Immature natural killer cell (primary cell): ENCODE data around the gene CDKL4. TPM values are rescaled to one million over a fixed set of nuclear protein-coding genes. Genes with fewer than 3 reads are reported as not detected.
"Not testable (repeated sequence)": the region's sequence is repeated elsewhere in the genome, so short reads cannot be mapped to it uniquely, and the experiment has no call there.

Source experiments
- DNase-seq, 3 donors: peaks; one replicate each; pipeline ENCODE4 v3.0.0; 2022; ENCODE audit warnings: mixed read lengths in 1 of 3
- H3K27ac Mint-ChIP-seq, 6 donors: one replicate each; pipeline ENCODE4 v1.8.0; 2020; ENCODE audit warnings: mixed read lengths in 6 of 6, mild to moderate bottlenecking in 5 of 6, inconsistent platforms in 4 of 6, moderate library complexity in 3 of 6
- H3K27me3 Mint-ChIP-seq, 3 donors: one replicate each; pipeline ENCODE4 v1.8.0; 2020 to 2021; ENCODE audit warnings: low read depth in 3 of 3, mild to moderate bottlenecking in 3 of 3, mixed read lengths in 3 of 3, moderate library complexity in 3 of 3, inconsistent platforms in 1 of 3
- H3K36me3 Mint-ChIP-seq, 3 donors: one replicate each; pipeline ENCODE4 v1.8.0; 2020; ENCODE audit warnings: mixed read lengths in 3 of 3, inconsistent platforms in 2 of 3, mild to moderate bottlenecking in 2 of 3
- H3K4me1 Mint-ChIP-seq, 2 donors: one replicate each; pipeline ENCODE4 v1.8.0; 2020; ENCODE audit warnings: inconsistent platforms in 2 of 2, mild to moderate bottlenecking in 2 of 2, mixed read lengths in 2 of 2, moderate library complexity in 1 of 2
- H3K4me3 Mint-ChIP-seq, 5 donors: one replicate each; pipeline ENCODE4 v1.8.0; 2020; ENCODE audit warnings: mild to moderate bottlenecking in 5 of 5, mixed read lengths in 5 of 5, inconsistent platforms in 3 of 5, moderate library complexity in 3 of 5
- H3K9me3 Mint-ChIP-seq, 6 donors: one replicate each; pipeline ENCODE4 v1.8.0; 2020; ENCODE audit warnings: mild to moderate bottlenecking in 6 of 6, mixed read lengths in 6 of 6, inconsistent platforms in 4 of 6, moderate library complexity in 3 of 6
- polyA plus RNA-seq, 3 donors: library from polyadenylated mRNA; unstranded; fragments of 300-500 nt; fragmentation: Illumina TruSeq; gene quantifications; one replicate each; pipeline ENCODE4 v1.2.3, GENCODE V29; 2021

The CDKL4 gene
- polyA plus RNA-seq, 3 donors from 2014 or later = not detected

DNA sequence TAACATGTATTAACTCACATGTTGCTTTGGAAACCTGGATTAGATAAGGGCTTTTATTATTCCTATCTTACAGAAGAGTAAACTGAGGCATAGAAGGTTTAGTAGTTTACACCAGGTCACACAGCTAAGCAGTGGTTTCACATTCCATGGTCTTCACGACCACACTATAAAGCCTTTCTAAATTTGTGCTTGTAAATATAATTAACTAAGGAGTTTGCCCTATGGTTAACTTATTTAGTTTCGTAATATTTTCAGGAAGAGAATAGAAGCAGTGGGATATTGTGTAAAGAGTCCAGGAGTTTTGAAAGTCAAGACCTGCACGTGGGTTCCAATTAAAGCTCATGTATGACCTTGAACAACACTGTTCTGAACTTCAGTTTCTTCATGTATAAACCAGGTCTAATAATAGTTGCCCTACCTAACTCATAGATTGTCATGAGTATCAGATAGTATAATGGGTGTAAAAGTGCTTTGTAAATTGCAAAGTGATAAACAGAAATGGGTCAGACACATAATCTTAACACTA is 103.4 kb downstream of the CDKL4 start:
- H3K36me3 Mint-ChIP-seq = no peaks in the 10 kb centered on the region
- peaks cover 0 to 2% (median 2%) of the 10 kb centered on the region in 3 donors for H3K27me3 Mint-ChIP-seq
- no peaks in the 10 kb centered on the region for H3K9me3 Mint-ChIP-seq
- DNase-seq = no peak
- no peak overlapping the region for H3K27ac Mint-ChIP-seq
- no peak overlapping the region for H3K4me3 Mint-ChIP-seq
- peaks cover 9 to 18% of the 10 kb centered on the region in 2 donors for H3K4me1 Mint-ChIP-seq

DNA sequence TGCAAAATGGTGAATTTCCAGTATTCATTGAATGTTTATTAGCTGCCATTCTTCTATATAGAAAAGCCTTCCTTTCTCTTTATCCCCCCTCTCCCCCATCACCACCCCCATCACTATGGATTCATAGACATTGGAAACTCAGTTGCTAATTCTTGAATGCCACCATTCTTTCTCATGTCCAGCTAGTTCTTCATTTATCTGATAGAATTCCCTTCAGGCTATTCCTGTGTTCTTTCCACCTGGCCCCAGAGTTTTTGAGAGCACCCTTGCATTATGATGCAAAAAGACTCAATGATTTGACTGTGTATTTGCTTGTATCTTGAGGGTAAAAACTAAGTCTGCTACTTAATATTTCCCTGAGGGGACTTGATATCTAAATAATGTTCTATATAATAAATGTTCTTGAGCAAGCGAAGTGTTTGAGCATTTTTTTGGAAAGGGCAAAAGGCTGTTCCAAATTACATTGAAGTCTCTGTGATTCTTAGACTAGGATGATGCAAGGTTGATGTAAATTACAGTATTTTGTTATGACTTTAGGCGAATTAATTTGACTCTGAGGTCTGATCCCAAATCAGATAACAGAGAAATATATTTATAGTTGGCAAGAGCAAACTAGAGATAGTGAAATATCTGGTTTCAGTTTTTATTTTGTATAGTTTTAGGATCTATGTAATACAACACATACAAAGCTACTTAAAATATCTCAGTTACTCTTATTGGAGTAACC is 104.1 kb downstream of the CDKL4 start:
- Mint-ChIP-seq H3K4me1 (peaks cover 9 to 19% of the 10 kb centered on the region in 2 donors), H3K36me3 (no peaks in the 10 kb centered on the region), H3K27me3 (peaks cover 0 to 2% (median 2%) of the 10 kb centered on the region in 3 donors), H3K4me3 (no peak overlapping the region), H3K27ac (no peak overlapping the region), H3K9me3 (no peaks in the 10 kb centered on the region)
- DNase-seq = no peak

GRCh38 chr2:39138837-39139211 is 104.9 kb downstream of the CDKL4 start:
- no peak overlapping the region for H3K27ac Mint-ChIP-seq

GRCh38 chr2:39138187-39138836 is 105.5 kb downstream of the CDKL4 start:
- DNase-seq, H3K27ac Mint-ChIP-seq, H3K36me3 Mint-ChIP-seq, H3K9me3 Mint-ChIP-seq, H3K4me3 Mint-ChIP-seq, H3K27me3 Mint-ChIP-seq: not testable (repeated sequence)
- peaks cover 9 to 19% of the 10 kb centered on the region in 2 donors for H3K4me1 Mint-ChIP-seq

More at GRCh38 chr2:39138837-39139211, 104.9 kb downstream of the CDKL4 start:
- H3K9me3 Mint-ChIP-seq = no peaks in the 10 kb centered on the region
- no peak overlapping the region for H3K4me3 Mint-ChIP-seq
- H3K27me3 Mint-ChIP-seq = peaks cover under 1 to 2% (median 2%) of the 10 kb centered on the region in 3 donors
- no peaks in the 10 kb centered on the region for H3K36me3 Mint-ChIP-seq
- no peak for DNase-seq
- H3K4me1 Mint-ChIP-seq = peaks cover 9 to 19% of the 10 kb centered on the region in 2 donors

DNA sequence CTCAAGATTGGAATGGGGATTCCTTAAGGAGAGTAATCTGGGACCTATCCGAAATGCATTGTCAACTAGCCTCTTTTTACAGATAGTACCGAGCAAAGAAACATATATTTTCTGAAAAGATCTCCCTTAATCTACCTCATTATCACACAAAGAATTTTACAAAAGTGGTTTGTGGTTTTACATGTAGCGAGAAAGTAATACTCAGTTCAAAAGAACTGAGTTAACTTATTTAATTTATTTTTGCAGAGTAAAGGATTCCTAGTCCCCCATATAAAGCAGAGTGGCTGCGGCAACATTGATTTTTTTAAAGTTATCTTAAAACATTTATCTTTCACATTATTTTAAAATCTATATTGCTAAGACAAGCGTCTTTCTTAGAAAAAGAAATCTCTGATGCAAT is 107.0 kb downstream of the CDKL4 start:
- peaks cover 9 to 19% of the 10 kb centered on the region in 2 donors for H3K4me1 Mint-ChIP-seq
- peaks cover 2 to 3% (median 2%) of the 10 kb centered on the region in 3 donors for H3K27me3 Mint-ChIP-seq
- H3K27ac Mint-ChIP-seq = peak overlapping the region in 1 of 6 donors; percentile 34
- H3K4me3 Mint-ChIP-seq = peak overlapping the region in 2 of 5 donors; percentile 5 to 27
- H3K9me3 Mint-ChIP-seq = no peaks in the 10 kb centered on the region
- DNase-seq = no peak
- H3K36me3 Mint-ChIP-seq = no peaks in the 10 kb centered on the region

DNA sequence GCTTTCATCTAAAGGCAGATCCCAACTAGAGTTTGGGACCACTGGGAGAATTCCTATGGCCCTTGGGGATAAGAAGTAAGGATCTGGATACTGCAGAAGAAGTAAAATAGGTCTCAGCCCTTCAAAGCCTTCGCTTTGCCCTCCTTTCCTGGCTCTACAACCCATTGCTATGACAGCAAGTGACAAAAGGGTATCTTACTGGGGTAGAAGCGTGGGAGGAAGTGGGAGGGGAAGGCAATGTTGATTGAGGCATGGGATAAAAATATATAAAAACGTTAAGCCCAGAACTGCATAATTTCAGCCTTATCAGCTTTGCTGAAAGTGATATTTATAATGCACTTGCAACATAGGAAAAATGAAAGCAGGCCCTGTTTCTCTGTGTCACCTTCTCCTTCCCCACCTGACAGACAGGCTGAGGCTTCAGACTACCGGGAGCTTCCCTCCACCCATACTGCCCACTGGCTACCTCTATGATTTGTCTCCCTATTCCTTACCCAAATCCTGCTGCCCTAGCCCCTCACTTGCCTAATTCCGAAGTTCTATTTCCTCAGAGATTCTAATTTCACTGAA is 108.0 kb downstream of the CDKL4 start:
- peaks cover 9 to 19% of the 10 kb centered on the region in 2 donors for H3K4me1 Mint-ChIP-seq

GRCh38 chr2:39133215-39133851 is 110.4 kb downstream of the CDKL4 start:
- Mint-ChIP-seq H3K4me1 (peaks cover 29 to 36% of the 10 kb centered on the region in 2 donors), H3K9me3 (no peaks in the 10 kb centered on the region), H3K27ac (no peak overlapping the region), H3K4me3 (no peak overlapping the region), H3K36me3 (peaks cover 0 to 3% (median 0%) of the 10 kb centered on the region in 3 donors), H3K27me3 (peaks cover 0 to 5% (median 3%) of the 10 kb centered on the region in 3 donors)
- no peak for DNase-seq

More for the DNA sequence above, 108.0 kb downstream of the CDKL4 start:
- Mint-ChIP-seq H3K36me3 (peaks cover 0 to 3% (median 0%) of the 10 kb centered on the region in 3 donors), H3K27me3 (peaks cover 2 to 3% (median 2%) of the 10 kb centered on the region in 3 donors), H3K27ac (no peak overlapping the region), H3K4me3 (peak overlapping the region in 1 of 5 donors; percentile 35), H3K9me3 (no peaks in the 10 kb centered on the region)
- DNase-seq = no peak

DNA sequence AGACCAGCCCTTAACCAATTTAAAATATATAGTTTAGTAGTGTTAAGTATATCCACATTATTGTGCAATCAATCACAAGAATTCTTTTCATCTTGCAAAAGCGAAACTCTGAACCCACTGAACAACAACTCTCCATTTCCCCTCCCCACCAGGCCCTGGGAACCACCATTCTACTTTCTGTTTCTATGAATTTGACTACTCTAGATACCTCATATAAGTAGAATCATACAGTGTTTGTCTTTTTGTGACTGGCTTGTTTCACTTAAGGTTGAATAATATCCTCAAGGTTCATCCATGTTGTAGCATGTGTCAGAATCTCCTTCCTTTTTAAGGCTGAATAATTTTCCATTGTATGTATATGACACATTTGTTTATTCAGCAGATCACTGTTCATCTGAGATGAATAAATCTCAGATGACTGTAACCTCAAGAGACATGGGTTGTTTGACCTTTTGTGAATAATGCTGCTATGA is 114.8 kb downstream of the CDKL4 start:
- H3K27me3 Mint-ChIP-seq = peaks cover 4 to 6% (median 4%) of the 10 kb centered on the region in 3 donors
- H3K27ac Mint-ChIP-seq = peak overlapping the region; percentile 88 to 98 (median 92)
- DNase-seq = peak; percentile 74 to 77 (median 76)
- no peaks in the 10 kb centered on the region for H3K9me3 Mint-ChIP-seq
- H3K36me3 Mint-ChIP-seq = peaks cover 0 to 3% (median 0%) of the 10 kb centered on the region in 3 donors
- H3K4me1 Mint-ChIP-seq = peaks cover 44 to 46% of the 10 kb centered on the region in 2 donors
- H3K4me3 Mint-ChIP-seq = peak overlapping the region; percentile 41 to 71 (median 59)

- DNase-seq = peak; percentile 37 to 55 (median 40)
- Mint-ChIP-seq H3K36me3 (peaks cover 0 to 3% (median 0%) of the 10 kb centered on the region in 3 donors), H3K4me3 (peak overlapping the region; percentile 57 to 67 (median 60)), H3K27me3 (peaks cover 4 to 6% (median 5%) of the 10 kb centered on the region in 3 donors), H3K27ac (peak overlapping the region; percentile 88 to 98 (median 90)), H3K9me3 (no peaks in the 10 kb centered on the region), H3K4me1 (peaks cover 53 to 56% of the 10 kb centered on the region in 2 donors)
These were observed 115.8 kb downstream of the CDKL4 start for GRCh38 chr2:39127973-39128372.

Other genes starting within 250 kb of the CDKL4 start
- gene SOS1, start 122.9 kb downstream of the CDKL4 start, polyA plus RNA-seq = 10 to 100 TPM in 1 of 3 donors, 1 to 10 TPM in 2; 3.6 to 12.8 (median 8.2) TPM
- gene MAP4K3, start 193.3 kb upstream of the CDKL4 start, polyA plus RNA-seq = 1 to 10 TPM; 1.5 to 3.9 (median 2.8) TPM